Kidney (tissue), 14 donors: ENCODE measurements around the gene ATXN10. TPM values are rescaled to one million over a fixed set of nuclear protein-coding genes. Genes with fewer than 3 reads are reported as not detected.
"Not testable (repeated sequence)": the region's sequence is repeated elsewhere in the genome, so short reads cannot be mapped to it uniquely, and the experiment has no call there.

Experiments
- DNase-seq, 5 donors: peaks; one replicate each; pipeline ENCODE4 v3.0.0-alpha.2; 2013 to 2020
- FAIRE-seq: peaks from 2 replicates; lab custom pipeline; 2012; peaks lifted over from hg19 to GRCh38; lab: Jason Lieb, UNC
- H3K27ac ChIP-seq, 2 donors: one replicate each; pipeline ENCODE4 v1.7.0; 2013; ENCODE audit warnings: low read depth in 2 of 2, low read length in 2 of 2, inconsistent platforms in 1 of 2
- H3K27me3 ChIP-seq: one replicate; pipeline ENCODE4 v1.7.1; 2013; ENCODE audit warnings: low read length, inconsistent platforms; ENCODE audit not compliant: control insufficient read depth, insufficient read depth
- H3K36me3 ChIP-seq, 3 donors: one replicate each; pipeline versions ENCODE4 v1.7.0 to v1.7.1; 2013; ENCODE audit warnings: low read length in 3 of 3, control low read depth in 1 of 3, inconsistent platforms in 1 of 3; ENCODE audit not compliant: insufficient read depth in 3 of 3, control insufficient read depth in 2 of 3
- H3K4me1 ChIP-seq, 3 donors: one replicate each; pipeline versions ENCODE4 v1.7.0 to v1.7.1; 2013; ENCODE audit warnings: low read length in 3 of 3, inconsistent platforms in 1 of 3, low read depth in 1 of 3; ENCODE audit not compliant: control insufficient read depth in 2 of 3, insufficient read depth in 2 of 3
- H3K4me3 ChIP-seq, 3 donors: one replicate each; pipeline versions ENCODE4 v1.7.0 to v1.8.1; 2013; ENCODE audit warnings: low read length in 3 of 3, control low read depth in 1 of 3, inconsistent platforms in 1 of 3
- H3K9ac ChIP-seq, 3 donors: one replicate each; pipeline versions ENCODE4 v1.7.0 to v1.7.1; 2013; ENCODE audit warnings: low read length in 3 of 3, control low read depth in 1 of 3, inconsistent platforms in 1 of 3
- H3K9me3 ChIP-seq, 3 donors: one replicate each; pipeline versions ENCODE4 v1.7.0 to v1.7.1; 2013; ENCODE audit warnings: low read length in 3 of 3, control low read depth in 1 of 3, inconsistent platforms in 1 of 3; ENCODE audit not compliant: control insufficient read depth in 2 of 3, insufficient read depth in 1 of 3
- CTCF ChIP-seq: IDR thresholded peaks from 3 replicates; pipeline ENCODE4 v1.5.1; 2012; ENCODE audit warnings: mild to moderate bottlenecking, moderate library complexity, borderline replicate concordance; ENCODE audit not compliant: insufficient read depth; ENCODE audit errors: extremely low read depth
- intact Hi-C: fragments of 100-400 bp; cut with DNase I; formaldehyde crosslinking; loops from one replicate; pipeline ENCODE4 v1.11.1; 2022
- polyA plus RNA-seq: library from polyadenylated mRNA; stranded (reverse); fragments of 350-450 nt; fragmentation: Illumina TruSeq; extraction: RNeasy Lipid Tissue Mini Kit (QIAGEN cat#74804); gene quantifications from one replicate; pipeline ENCODE4 v1.2.3, GENCODE V29; 2014; ENCODE audit warnings: low read depth, low replicate concordance; ENCODE audit not compliant: insufficient read depth
- total RNA-seq: library from RNA; stranded (reverse); fragmentation: NEBNext Ultra II Directional; extraction: Animal tissue kit (Norgen Biotek cat#: 25700); gene quantifications from one replicate; pipeline ENCODE4 v1.2.1, GENCODE V29; 2021
- donor health status: control.
- donor health status: control.
- donor health status: control.
- donor health status: control.
- donor health status: control.
- donor health status: DM: yes; HTN: yes; CAD: no.
- donor health status: Normal renal cell carcinoma (clear cell type).

ATXN10 gene
- total and polyA plus RNA-seq, 2 donors from 2014 or later = 121 to 142 TPM

GRCh38 chr22:45682064-45682463 lies 10.4 kb downstream of the ATXN10 start:
- Histone ChIP-seq H3K4me3 (no peak overlapping the region), H3K4me1 (peaks cover 0 to 2% (median 0%) of the 10 kb centered on the region in 3 donors), H3K36me3 (no peaks in the 10 kb centered on the region), H3K9me3 (no peaks in the 10 kb centered on the region), H3K27me3 (no peaks in the 10 kb centered on the region), H3K9ac (no peak overlapping the region), H3K27ac (no peak overlapping the region)
- TF ChIP-seq CTCF = no peak
- intact Hi-C loops = no loop called here
- FAIRE-seq (no peak), DNase-seq (no peak)

DNA sequence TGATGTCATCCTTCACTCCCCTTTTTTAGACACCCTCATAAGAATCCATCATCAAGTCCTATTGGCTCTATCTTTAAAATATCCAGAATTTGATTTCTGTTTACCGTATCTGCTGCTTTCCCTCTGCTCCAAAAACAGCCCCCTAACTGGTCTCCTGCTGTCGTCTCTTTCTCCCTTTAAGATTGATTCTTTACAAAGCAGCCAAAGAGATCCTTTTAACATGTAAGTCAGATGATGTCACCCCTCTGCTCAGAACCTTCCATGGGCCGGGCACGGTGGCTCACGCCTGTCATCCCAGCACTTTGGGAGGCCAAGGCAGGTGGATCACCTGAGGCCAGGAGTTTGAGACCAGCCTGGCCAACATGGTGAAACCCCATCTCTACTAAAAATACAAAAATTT lies 11.1 kb downstream of the ATXN10 start:
- DNase-seq, H3K36me3 ChIP-seq, H3K4me1 ChIP-seq, H3K27ac ChIP-seq, intact Hi-C loops, H3K9ac ChIP-seq, H3K27me3 ChIP-seq, FAIRE-seq, H3K4me3 ChIP-seq, H3K9me3 ChIP-seq: not testable (repeated sequence)

DNA sequence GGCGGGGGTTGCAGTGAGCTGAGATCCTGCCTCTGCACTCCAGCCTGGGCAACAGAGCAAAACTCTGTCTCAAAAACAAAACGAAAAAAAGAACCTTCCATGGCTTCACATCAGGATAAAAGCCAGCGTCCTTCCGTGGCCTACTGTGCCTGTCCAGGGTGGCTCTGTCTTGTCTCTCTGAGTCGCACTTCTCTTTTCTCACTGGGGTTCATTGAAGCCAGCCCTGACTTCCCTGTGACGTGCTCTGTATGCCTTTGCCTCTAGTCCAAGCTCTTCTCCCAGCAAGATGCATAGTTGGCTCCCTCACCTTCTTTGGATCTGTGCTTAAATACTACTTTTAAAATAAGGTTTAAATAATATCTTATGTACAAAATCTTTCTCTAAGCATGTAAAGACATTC lies 11.6 kb downstream of the ATXN10 start:
- intact Hi-C loops = no loop called here
- Histone ChIP-seq H3K9me3 (no peaks in the 10 kb centered on the region), H3K4me3 (no peak overlapping the region), H3K27me3 (no peaks in the 10 kb centered on the region), H3K4me1 (peaks cover 0 to 2% (median 0%) of the 10 kb centered on the region in 3 donors), H3K9ac (no peak overlapping the region), H3K27ac (no peak overlapping the region), H3K36me3 (no peaks in the 10 kb centered on the region)
- no peak for FAIRE-seq
- TF ChIP-seq CTCF = no peak
- no peak for DNase-seq

DNA sequence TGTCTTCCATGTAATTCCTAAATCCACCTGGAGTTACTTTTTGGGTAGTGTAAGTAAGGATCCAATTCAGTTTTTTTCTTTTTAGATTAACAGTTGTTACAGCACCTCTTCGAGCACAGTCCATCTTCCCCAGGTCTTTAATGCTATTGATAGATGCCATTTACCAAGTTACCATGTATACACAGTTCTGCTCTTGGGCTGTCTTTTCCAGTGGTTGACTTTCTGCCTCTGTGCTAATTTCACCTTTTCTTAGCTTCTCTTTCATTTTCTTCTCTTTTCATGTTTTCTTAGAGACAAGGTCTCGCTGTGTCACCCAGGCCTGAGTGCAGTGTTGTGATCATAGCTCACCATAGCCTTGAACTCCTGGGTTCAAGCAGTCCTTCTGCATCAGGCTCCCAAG lies 12.0 kb downstream of the ATXN10 start:
- H3K36me3 ChIP-seq = no peaks in the 10 kb centered on the region
- FAIRE-seq = no peak
- H3K27ac ChIP-seq = no peak overlapping the region
- no peak overlapping the region for H3K4me3 ChIP-seq
- no peak overlapping the region for H3K9ac ChIP-seq
- TF ChIP-seq CTCF = no peak
- no peaks in the 10 kb centered on the region for H3K27me3 ChIP-seq
- intact Hi-C loops = no loop called here
- peaks cover 0 to 4% (median 0%) of the 10 kb centered on the region in 3 donors for H3K4me1 ChIP-seq
- H3K9me3 ChIP-seq = no peaks in the 10 kb centered on the region
- DNase-seq = no peak
